A673 (cell line): Measurements from ENCODE around the gene KCNJ9.

Experiments used
- CTCF ChIP-seq: fragments of 300-800, 200-600 bp; sonication (generic); conservative IDR thresholded peaks from 2 replicates; pipeline ENCODE4 v1.5.1; 2017; ENCODE audit warnings: low read depth, mild to moderate bottlenecking, antibody characterized with exemption, low read length, moderate library complexity, mixed read lengths
- EZH2 ChIP-seq: fragments of 200-600 bp; sonication (generic); IDR thresholded peaks from 2 replicates; pipeline ENCODE4 v1.6.1; 2017; ENCODE audit warnings: borderline replicate concordance, low read depth, mild to moderate bottlenecking, mixed read lengths, antibody characterized with exemption, low read length; ENCODE audit not compliant: poor library complexity, severe bottlenecking

DNA sequence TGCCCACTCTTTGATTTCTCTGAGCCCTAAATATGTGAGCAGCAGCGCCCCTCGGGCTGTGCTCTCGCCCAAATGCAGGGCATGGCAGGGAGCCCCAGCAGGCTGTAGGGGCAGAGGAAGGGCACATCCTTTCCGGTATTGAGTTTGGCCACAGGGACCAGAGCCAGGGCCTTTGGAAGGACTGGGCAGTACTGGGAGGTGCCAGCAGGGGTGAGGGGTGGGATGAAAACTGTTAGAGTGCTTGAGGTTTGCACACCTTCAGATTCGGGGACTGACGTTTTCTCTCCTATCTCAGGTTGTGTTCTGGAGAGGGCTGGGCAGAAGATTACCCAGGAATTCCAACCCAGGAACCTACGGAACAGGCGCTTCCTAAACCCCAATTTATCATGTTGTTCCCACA lies 32.1 kb downstream of the KCNJ9 start:
- TF ChIP-seq CTCF (no peak), EZH2 (no peak)
